CD4-positive, alpha-beta T cell treated with Interferon gamma for 1 hour (primary cell): ENCODE measurements around the gene KSR2.
"Not testable (repeated sequence)": the region's sequence is repeated elsewhere in the genome, so short reads cannot be mapped to it uniquely, and the experiment has no call there.

ENCODE experiments used
- DNase-seq: peaks from one replicate; pipeline ENCODE4 v3.0.0-alpha.2; 2020

The KSR2 gene

GRCh38 chr12:117968826-117969659 lies at the start of gene KSR2:
Gene KSR2, minus strand, starts transcription at chr12:117968990. Its CDS starts 735 bp downstream, at chr12:117968255.
- peak; percentile 29 for DNase-seq

GRCh38 chr12:118017926-118018325 lies 49.1 kb upstream of the KSR2 start:
- no peak for DNase-seq

GRCh38 chr12:118016424-118017264 lies 47.9 kb upstream of the KSR2 start, which contains the start of gene RFC5:
Gene RFC5, plus strand, starts transcription at chr12:118016703. Its CDS starts 125 bp downstream, at chr12:118016828.
- DNase-seq = peak; percentile 97

GRCh38 chr12:118015944-118016343 lies 47.2 kb upstream of the KSR2 start:
- no peak for DNase-seq

GRCh38 chr12:118015306-118015705 lies 46.5 kb upstream of the KSR2 start:
- DNase-seq = no peak

GRCh38 chr12:118013283-118013682 lies 44.5 kb upstream of the KSR2 start:
- no peak for DNase-seq

- DNase-seq = no peak
These were observed 43.2 kb upstream of the KSR2 start for GRCh38 chr12:118011961-118012360.

- DNase-seq = no peak
These were observed 42.6 kb upstream of the KSR2 start for GRCh38 chr12:118011377-118011776.

GRCh38 chr12:118010903-118011302 lies 42.1 kb upstream of the KSR2 start:
- no peak for DNase-seq

- not testable (repeated sequence) for DNase-seq
These were observed 31.0 kb upstream of the KSR2 start for GRCh38 chr12:117999806-118000205.

- no peak for DNase-seq
These were observed 29.9 kb upstream of the KSR2 start for GRCh38 chr12:117998719-117999118.

GRCh38 chr12:117994551-117995438 lies 26.0 kb upstream of the KSR2 start:
- DNase-seq = no peak

GRCh38 chr12:117986705-117987469 lies 18.1 kb upstream of the KSR2 start:
- no peak for DNase-seq

GRCh38 chr12:117985182-117985581 lies 16.4 kb upstream of the KSR2 start:
- no peak for DNase-seq

- DNase-seq = no peak
These were observed 12.5 kb upstream of the KSR2 start for GRCh38 chr12:117981267-117981666.

- DNase-seq = no peak
These were observed 11.8 kb upstream of the KSR2 start for GRCh38 chr12:117980616-117981015.

- no peak for DNase-seq
These were observed 8.6 kb upstream of the KSR2 start for GRCh38 chr12:117977373-117977772.

GRCh38 chr12:117975006-117975405 lies 6.2 kb upstream of the KSR2 start:
- DNase-seq = no peak

GRCh38 chr12:117972301-117972700 lies 3.5 kb upstream of the KSR2 start:
- no peak for DNase-seq

- no peak for DNase-seq
These were observed 1.5 kb upstream of the KSR2 start for GRCh38 chr12:117970334-117970733.

GRCh38 chr12:117968151-117968789 lies 520 bp downstream of the KSR2 start:
- no peak for DNase-seq
